SK-N-MC (cell line): Measurements from ENCODE around the gene PRDM5.

Source experiments
- DNase-seq: peaks from one replicate; pipeline ENCODE4 v3.0.0-alpha.2; 2011; ENCODE audit warnings: low read depth, low spot score
- H3K27ac ChIP-seq: fragments of 200-600 bp; sonication (generic); 2 replicates; pipeline ENCODE4 v1.5.1; 2016; ENCODE audit warnings: mixed run types
- H3K36me3 ChIP-seq: fragments of 200-600 bp; sonication (generic); 2 replicates; pipeline ENCODE4 v1.6.1; 2017; ENCODE audit warnings: antibody characterized with exemption, low read length, mixed read lengths; ENCODE audit not compliant: insufficient read depth
- H3K4me3 ChIP-seq: fragments of 200-600 bp; sonication (generic); 2 replicates; pipeline ENCODE4 v1.5.1; 2016
- H3K9ac ChIP-seq: fragments of 200-600 bp; sonication (generic); 2 replicates; pipeline ENCODE4 v1.8.0; 2017; ENCODE audit warnings: mixed run types, mixed read lengths; ENCODE audit not compliant: insufficient read length
- H3K9me3 ChIP-seq: fragments of 200-600 bp; sonication (generic); 2 replicates; pipeline ENCODE4 v1.6.1; 2017; ENCODE audit warnings: low read depth, mild to moderate bottlenecking, antibody characterized with exemption, low read length, moderate library complexity, mixed read lengths
- EZH2 ChIP-seq: fragments of 200-600 bp; sonication (generic); IDR thresholded peaks from one replicate; pipeline ENCODE4 v1.6.1; 2017; ENCODE audit warnings: antibody characterized with exemption
- FOXP2 ChIP-seq: optimal IDR thresholded peaks from 2 replicates; pipeline ENCODE3; 2011; ENCODE audit warnings: mild to moderate bottlenecking, moderate library complexity; ENCODE audit not compliant: insufficient read depth; ENCODE audit errors: extremely low read length, control extremely low read depth
- POLR2AphosphoS5 ChIP-seq: IDR thresholded peaks from 2 replicates; pipeline ENCODE4 v1.6.1; 2012; ENCODE audit warnings: mild to moderate bottlenecking, low read depth, low read length, borderline replicate concordance

Gene PRDM5

GRCh38 chr4:120775431-120775830, 147.1 kb downstream of the PRDM5 start:
- Histone ChIP-seq H3K9ac (no peak overlapping the region), H3K4me3 (no peak overlapping the region), H3K9me3 (no peaks in the 10 kb centered on the region), H3K36me3 (no peaks in the 10 kb centered on the region), H3K27ac (no peak overlapping the region)
- no peak for DNase-seq
- TF ChIP-seq EZH2 = no peak
- TF ChIP-seq POLR2AphosphoS5 = no peak
- TF ChIP-seq FOXP2 = no peak

- DNase-seq = no peak
Observed at GRCh38 chr4:120773641-120774040, 148.9 kb downstream of the PRDM5 start.

GRCh38 chr4:120771907-120772306, 150.6 kb downstream of the PRDM5 start:
- Histone ChIP-seq H3K9ac (no peak overlapping the region), H3K9me3 (no peaks in the 10 kb centered on the region), H3K36me3 (no peaks in the 10 kb centered on the region), H3K4me3 (no peak overlapping the region), H3K27ac (no peak overlapping the region)
- DNase-seq = no peak
- TF ChIP-seq EZH2 (no peak), FOXP2 (no peak), POLR2AphosphoS5 (no peak)

More at GRCh38 chr4:120773641-120774040, 148.9 kb downstream of the PRDM5 start:
- no peak for TF ChIP-seq FOXP2
- TF ChIP-seq POLR2AphosphoS5 = no peak
- no peak for TF ChIP-seq EZH2
- Histone ChIP-seq H3K36me3 (no peaks in the 10 kb centered on the region), H3K9me3 (no peaks in the 10 kb centered on the region), H3K9ac (no peak overlapping the region), H3K27ac (no peak overlapping the region), H3K4me3 (no peak overlapping the region)

GRCh38 chr4:120770897-120771296, 151.6 kb downstream of the PRDM5 start:
- H3K9ac ChIP-seq = no peak overlapping the region
- H3K36me3 ChIP-seq = no peaks in the 10 kb centered on the region
- TF ChIP-seq FOXP2 (no peak), EZH2 (no peak), POLR2AphosphoS5 (no peak)
- no peak overlapping the region for H3K27ac ChIP-seq
- H3K4me3 ChIP-seq = no peak overlapping the region
- H3K9me3 ChIP-seq = no peaks in the 10 kb centered on the region
- no peak for DNase-seq

- Histone ChIP-seq H3K36me3 (no peaks in the 10 kb centered on the region), H3K9me3 (no peaks in the 10 kb centered on the region), H3K9ac (no peak overlapping the region), H3K4me3 (no peak overlapping the region), H3K27ac (no peak overlapping the region)
- TF ChIP-seq EZH2 = no peak
- TF ChIP-seq FOXP2 = no peak
- no peak for TF ChIP-seq POLR2AphosphoS5
- no peak for DNase-seq
Observed at GRCh38 chr4:120769227-120769626, 153.3 kb downstream of the PRDM5 start.

- DNase-seq = no peak
- Histone ChIP-seq H3K9ac (no peak overlapping the region), H3K9me3 (no peaks in the 10 kb centered on the region), H3K36me3 (no peaks in the 10 kb centered on the region), H3K27ac (no peak overlapping the region), H3K4me3 (no peak overlapping the region)
- TF ChIP-seq FOXP2 (no peak), EZH2 (no peak), POLR2AphosphoS5 (no peak)
Observed at GRCh38 chr4:120765260-120765680, 157.3 kb downstream of the PRDM5 start.

GRCh38 chr4:120763650-120764049, 158.9 kb downstream of the PRDM5 start:
- H3K9ac ChIP-seq = no peak overlapping the region
- no peaks in the 10 kb centered on the region for H3K9me3 ChIP-seq
- H3K27ac ChIP-seq = no peak overlapping the region
- no peaks in the 10 kb centered on the region for H3K36me3 ChIP-seq
- no peak for TF ChIP-seq POLR2AphosphoS5
- TF ChIP-seq FOXP2 = no peak
- TF ChIP-seq EZH2 = no peak
- no peak for DNase-seq
- H3K4me3 ChIP-seq = no peak overlapping the region

- Histone ChIP-seq H3K9ac (no peak overlapping the region), H3K9me3 (no peaks in the 10 kb centered on the region), H3K27ac (no peak overlapping the region), H3K4me3 (no peak overlapping the region), H3K36me3 (no peaks in the 10 kb centered on the region)
- TF ChIP-seq POLR2AphosphoS5 (no peak), FOXP2 (no peak), EZH2 (no peak)
- DNase-seq = no peak
Observed at GRCh38 chr4:120761070-120761469, 161.5 kb downstream of the PRDM5 start.

- Histone ChIP-seq H3K9ac (no peak overlapping the region), H3K4me3 (no peak overlapping the region), H3K27ac (no peak overlapping the region), H3K9me3 (no peaks in the 10 kb centered on the region), H3K36me3 (no peaks in the 10 kb centered on the region)
- DNase-seq = no peak
- TF ChIP-seq FOXP2 (no peak), EZH2 (no peak), POLR2AphosphoS5 (no peak)
Observed at GRCh38 chr4:120760047-120760446, 162.5 kb downstream of the PRDM5 start.
